ENCODE data around the gene CYP3A5. TPM values are rescaled to one million over a fixed set of nuclear protein-coding genes. Genes with fewer than 3 reads are reported as not detected.
"Not testable (repeated sequence)": the region's sequence is repeated elsewhere in the genome, so short reads cannot be mapped to it uniquely, and the experiment has no call there.

The CYP3A5 gene
- total RNA-seq (under 1 TPM in 3 of 9 donors, not detected in 6; 0.12 to 0.52 (median 0.33) TPM), polyA plus RNA-seq (under 1 TPM; 0.06 to 0.23 TPM)
- long read RNA-seq, donor 1, result 0 reads
- long read RNA-seq, donor 2, partial matches to known transcripts, result 0 of 1 reads
- long read RNA-seq, donor 2, other reads (novel, unspliced or antisense), result 1 of 1 reads
- long read RNA-seq, donor 3, result 0 reads

DNA sequence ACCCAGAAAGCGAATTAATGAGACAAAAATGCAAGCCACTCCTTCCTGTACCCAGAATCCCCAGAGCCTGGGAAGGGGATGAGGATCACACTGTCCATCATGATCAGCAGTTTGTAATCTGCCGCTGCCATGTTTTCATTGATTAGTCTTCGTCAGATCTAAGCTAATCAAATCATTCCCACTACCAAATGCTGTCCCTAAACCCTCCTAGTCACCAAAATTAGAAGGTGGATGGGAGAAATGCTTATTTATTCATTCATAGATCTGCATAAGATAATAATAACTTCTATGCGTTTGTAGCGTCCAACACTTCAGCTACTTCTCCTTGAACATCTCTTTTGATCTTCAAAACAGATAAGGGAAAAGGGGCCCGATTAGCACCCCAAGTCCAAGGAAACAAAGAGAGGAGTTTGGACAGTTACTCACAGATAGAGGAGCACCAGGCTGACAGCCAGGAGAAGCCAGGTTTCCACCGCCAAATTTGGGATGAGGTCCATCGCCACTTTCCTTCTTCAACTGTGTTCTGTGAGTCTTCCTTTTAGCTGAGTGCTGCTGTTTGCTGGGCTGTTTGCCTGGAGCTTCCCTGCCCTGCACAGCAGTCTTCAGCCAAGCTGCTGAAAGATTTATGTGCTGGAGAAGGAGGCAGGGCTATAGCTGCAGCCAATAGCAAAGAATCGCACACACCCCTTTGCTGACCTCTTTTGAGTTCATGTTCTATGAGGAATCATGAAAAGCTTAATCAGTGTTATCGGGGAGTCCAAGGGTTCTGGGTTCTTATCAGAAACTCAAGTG is at the start of gene CYP3A5:
CYP3A5 (minus strand) TSS at position 597 of the 792 bp plus-strand sequence; CDS start at position 497, 100 bp downstream.
- no peaks in the 10 kb centered on the region for H3K27me3 ChIP-seq
- H3K4me1 ChIP-seq, result no peaks in the 10 kb centered on the region
- no peaks in the 10 kb centered on the region for H3K36me3 ChIP-seq
- intact Hi-C loops (cut with DNase I), result no loop called here
- H3K27ac ChIP-seq, result no peak within 1 kb of the TSS
- WGBS, 4 donors, result 62 to 68% (median 66%) methylated on average over 10 of the region's 10 CpGs
- TF ChIP-seq, protein P1, sequence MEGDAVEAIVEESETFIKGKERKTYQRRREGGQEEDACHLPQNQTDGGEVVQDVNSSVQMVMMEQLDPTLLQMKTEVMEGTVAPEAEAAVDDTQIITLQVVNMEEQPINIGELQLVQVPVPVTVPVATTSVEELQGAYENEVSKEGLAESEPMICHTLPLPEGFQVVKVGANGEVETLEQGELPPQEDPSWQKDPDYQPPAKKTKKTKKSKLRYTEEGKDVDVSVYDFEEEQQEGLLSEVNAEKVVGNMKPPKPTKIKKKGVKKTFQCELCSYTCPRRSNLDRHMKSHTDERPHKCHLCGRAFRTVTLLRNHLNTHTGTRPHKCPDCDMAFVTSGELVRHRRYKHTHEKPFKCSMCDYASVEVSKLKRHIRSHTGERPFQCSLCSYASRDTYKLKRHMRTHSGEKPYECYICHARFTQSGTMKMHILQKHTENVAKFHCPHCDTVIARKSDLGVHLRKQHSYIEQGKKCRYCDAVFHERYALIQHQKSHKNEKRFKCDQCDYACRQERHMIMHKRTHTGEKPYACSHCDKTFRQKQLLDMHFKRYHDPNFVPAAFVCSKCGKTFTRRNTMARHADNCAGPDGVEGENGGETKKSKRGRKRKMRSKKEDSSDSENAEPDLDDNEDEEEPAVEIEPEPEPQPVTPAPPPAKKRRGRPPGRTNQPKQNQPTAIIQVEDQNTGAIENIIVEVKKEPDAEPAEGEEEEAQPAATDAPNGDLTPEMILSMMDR (IDR thresholded peaks at IDR 0.05), result no peak
- no peak for TF ChIP-seq POLR2A (IDR thresholded peaks at IDR 0.05)
- ATAC-seq, result peak; percentile 22 to 59 (median 36)
- H3K9me3 ChIP-seq, result peaks cover 0 to 14% (median 0%) of the 10 kb centered on the region in 12 donors
- no peak within 1 kb of the TSS for H3K4me3 ChIP-seq
- DNase-seq, result no peak

DNA sequence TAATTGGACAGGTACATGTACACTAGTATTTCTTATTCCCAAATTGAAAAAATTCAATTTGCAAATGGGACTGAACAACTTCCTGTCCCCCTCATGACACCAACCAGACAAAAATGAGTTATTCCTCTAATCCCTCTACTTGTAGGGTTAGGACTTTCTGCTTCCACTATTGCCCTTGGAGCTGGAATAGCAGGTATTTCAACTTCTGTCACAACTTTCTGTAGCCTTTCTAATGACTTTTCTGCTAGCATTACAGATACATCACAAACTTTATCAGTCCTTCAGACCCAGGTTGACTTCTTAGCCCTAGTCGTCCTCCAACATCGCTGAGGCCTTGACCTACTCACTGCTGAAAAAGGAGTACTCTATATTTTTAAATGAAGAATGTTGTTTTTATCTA is 48.8 kb upstream of the CYP3A5 start:
- H3K4me1 ChIP-seq, result no peaks in the 10 kb centered on the region
- no peaks in the 10 kb centered on the region for H3K36me3 ChIP-seq
- no peak for ATAC-seq
- 96 to 98% (median 97%) methylated on average over 2 of the region's 2 CpGs for WGBS, 4 donors
- intact Hi-C loops (cut with DNase I), result no loop called here
- H3K27me3 ChIP-seq, result no peaks in the 10 kb centered on the region
- TF ChIP-seq, protein P1 (IDR thresholded peaks at IDR 0.05), result no peak
- no peak for TF ChIP-seq POLR2A (IDR thresholded peaks at IDR 0.05)
- no peak for DNase-seq
- no peak overlapping the region for H3K4me3 ChIP-seq
- H3K27ac ChIP-seq, result no peak overlapping the region
- no peaks in the 10 kb centered on the region for H3K9me3 ChIP-seq

GRCh38 chr7:99723201-99723600 is 43.4 kb upstream of the CYP3A5 start:
- H3K36me3 ChIP-seq; H3K27me3 ChIP-seq; H3K4me3 ChIP-seq; H3K27ac ChIP-seq; ATAC-seq; DNase-seq; H3K4me1 ChIP-seq; H3K9me3 ChIP-seq; intact Hi-C loops (cut with DNase I): not testable (repeated sequence)
- WGBS, 4 donors, result 87 to 93% (median 92%) methylated on average over 6 of the region's 6 CpGs

DNA sequence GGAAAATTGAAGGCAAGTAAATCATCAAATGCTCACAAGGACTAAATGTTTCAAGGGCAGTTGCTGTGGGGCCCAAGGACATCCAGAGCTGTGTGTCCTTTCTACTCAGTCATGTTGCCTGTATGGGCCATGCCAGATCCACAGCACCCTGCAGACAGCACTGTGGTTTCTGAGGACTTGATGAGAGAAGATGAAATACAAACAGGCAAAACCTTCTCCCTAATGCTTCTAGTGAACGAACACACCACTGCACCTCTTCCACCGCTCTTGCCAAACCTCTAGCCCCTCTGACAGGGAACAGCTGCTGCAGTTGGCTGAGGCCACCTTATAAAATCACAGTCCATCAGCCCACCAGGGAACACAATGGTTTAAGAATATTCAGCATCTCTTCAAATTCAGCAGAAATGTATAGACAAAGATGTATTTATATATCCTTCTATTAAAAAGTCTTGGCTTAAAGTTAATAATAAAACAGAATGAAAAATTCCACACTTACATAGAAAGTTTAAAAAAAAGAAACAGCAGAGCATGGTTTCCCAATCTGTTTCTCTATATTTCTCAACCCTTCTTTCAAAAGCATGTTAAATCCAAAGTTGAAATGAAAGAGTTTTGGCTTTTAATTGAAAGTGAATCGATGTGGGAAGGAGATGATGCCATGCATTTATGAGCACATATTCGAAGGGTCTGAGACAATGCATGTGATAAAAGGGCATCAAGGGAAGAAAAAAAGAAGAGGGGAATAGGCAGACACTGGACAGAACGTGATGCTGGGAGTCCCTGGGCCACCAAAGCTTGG is 41.2 kb upstream of the CYP3A5 start:
- Histone ChIP-seq H3K36me3 (no peaks in the 10 kb centered on the region), H3K27me3 (no peaks in the 10 kb centered on the region), H3K9me3 (peaks cover 0 to 12% (median 0%) of the 10 kb centered on the region in 12 donors), H3K27ac (no peak overlapping the region), H3K4me1 (no peaks in the 10 kb centered on the region), H3K4me3 (no peak overlapping the region)
- ATAC-seq (no peak), DNase-seq (no peak)
- intact Hi-C loops (cut with DNase I), result no loop called here
- WGBS, 4 donors, result 67 to 75% (median 71%) methylated on average over 5 of the region's 5 CpGs
- TF ChIP-seq, protein P1 (IDR thresholded peaks at IDR 0.05), result no peak
- no peak for TF ChIP-seq POLR2A (IDR thresholded peaks at IDR 0.05)
